ENCODE measurements around the gene RNF25.

RNF25 gene

DNA sequence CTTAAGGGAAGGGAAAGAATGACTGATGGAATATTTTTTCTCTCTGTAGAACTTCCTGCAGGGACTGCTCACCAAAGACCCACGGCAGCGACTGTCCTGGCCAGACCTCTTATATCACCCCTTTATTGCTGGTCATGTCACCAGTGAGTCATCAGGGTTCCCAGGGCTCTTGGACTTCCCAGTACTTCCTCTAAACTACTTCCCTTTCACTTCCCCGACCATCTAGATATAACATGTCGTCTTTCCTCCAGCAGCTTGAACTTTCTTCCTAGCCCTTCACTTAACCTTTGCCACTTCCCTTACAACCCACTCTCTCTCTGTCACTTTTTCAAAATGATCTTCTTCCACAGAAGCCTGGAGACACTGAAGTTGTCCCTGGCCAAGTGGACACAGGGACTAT, 7.3 kb upstream of the RNF25 start:
- DNase-seq (ENCODE audit: low read depth), result no peak

DNA sequence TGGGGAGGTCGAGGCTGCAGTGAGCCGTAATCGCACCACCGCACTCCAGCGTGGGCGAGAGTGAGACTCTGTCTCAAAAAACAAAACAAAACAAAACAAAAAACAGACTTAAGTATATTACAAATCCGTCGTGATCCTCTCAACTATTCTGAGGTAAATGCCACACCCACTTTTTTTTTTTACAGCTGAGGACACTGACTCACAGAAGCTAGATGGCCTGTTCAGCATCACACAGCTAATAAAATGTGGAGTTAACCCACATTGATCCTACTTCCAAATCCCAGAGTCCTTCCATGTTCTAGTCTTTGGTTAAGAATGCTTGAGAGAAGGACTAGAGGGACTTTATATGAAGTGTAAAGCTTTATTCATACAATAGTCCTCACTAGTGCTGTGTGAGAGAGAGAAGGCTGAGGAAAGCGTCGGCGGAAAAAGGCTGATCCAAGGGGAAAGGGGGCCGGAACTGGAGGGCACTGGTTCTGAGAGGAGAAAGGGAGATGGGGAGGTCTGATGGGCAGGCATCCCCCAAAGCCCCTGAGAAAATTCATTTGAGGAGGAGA, 627 bp downstream of the RNF25 start:
- DNase-seq (ENCODE audit: low read depth), result no peak

GRCh38 chr2:218664653-218665052, 7.1 kb downstream of the RNF25 start:
- DNase-seq (ENCODE audit: low read depth), result no peak

DNA sequence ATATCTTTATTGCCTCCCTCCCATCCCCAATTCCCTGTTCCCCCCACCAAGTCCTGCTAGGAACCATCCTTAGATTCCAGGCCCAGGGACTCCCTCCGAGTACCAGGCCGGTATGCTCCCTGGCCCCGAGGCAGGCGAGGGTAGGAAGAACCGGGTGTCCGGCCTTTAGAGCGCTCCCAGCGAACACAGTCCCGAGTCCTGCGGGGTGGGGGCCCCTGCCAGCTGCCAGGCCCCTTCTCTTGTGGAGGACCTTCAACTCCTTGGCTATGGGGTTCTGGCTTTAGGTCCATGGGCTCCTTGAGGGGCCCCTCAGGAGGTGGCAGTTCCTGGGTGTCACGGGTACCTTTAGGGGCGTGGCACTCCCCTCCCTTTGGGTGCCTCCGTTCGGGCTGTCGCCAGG, 7.9 kb downstream of the RNF25 start:
- DNase-seq (ENCODE audit: low read depth), result no peak

- DNase-seq (ENCODE audit: low read depth), result no peak
Observed at GRCh38 chr2:218662827-218663226, 9.0 kb downstream of the RNF25 start.

- no peak for DNase-seq (ENCODE audit: low read depth)
Observed at GRCh38 chr2:218662377-218662776, 9.4 kb downstream of the RNF25 start.

DNA sequence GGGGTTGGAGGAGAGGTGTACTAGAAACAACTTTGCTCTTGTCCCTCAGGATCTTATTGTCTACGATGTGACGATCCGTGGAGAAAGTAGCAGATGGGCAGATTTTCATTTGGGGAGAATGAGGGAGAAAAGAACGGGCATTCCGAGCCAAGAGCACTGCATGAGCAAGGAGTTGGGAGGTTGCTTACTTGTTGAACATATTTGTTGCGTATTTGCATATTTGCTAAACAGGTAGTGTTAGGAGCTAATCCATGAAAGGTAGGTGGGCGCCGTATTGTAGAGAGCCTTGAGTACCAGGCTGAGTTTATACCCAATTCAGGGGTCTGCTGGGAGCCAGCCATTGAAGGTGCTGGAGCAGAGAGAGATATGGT, 11.8 kb downstream of the RNF25 start:
- no peak for DNase-seq (ENCODE audit: low read depth)

GRCh38 chr2:218659258-218659987, 12.4 kb downstream of the RNF25 start, which contains the start of the genes BCS1L and ZNF142:
Gene BCS1L, plus strand, starts transcription at chr2:218659683. Its CDS starts 1,305 bp downstream, at chr2:218660988.
Gene ZNF142, minus strand, starts transcription at chr2:218659623. Its CDS starts 3,194 bp downstream, at chr2:218656429.
- DNase-seq (ENCODE audit: low read depth), result peak; percentile 87

DNA sequence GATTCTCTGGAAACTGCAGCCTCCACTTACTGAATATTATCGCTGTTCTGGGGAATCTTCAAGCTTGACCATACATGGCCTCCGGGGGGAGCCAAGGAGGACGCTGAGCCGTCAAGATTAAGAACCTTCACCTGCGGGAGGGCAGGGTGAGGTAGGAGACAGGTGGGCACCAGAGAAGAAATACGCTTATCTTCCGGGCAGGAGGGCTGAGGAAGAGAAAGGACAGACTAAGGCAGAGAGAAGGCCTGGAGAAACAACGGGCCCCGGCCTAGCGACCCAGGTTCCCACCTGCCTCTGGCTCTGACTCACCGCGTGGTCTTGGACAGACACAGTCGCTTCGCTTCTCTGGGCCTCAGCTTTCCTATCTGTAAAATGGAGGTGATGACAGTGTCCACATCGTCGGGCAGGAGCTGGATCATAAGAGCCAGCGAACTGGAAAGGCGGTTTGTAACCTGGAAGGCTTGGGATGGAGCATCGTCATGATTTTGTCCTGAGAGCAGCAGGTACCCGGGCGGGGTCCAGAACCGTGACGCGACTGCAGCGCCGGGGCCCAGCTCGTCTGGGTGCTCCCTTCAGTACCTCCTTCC, 13.0 kb downstream of the RNF25 start:
- no peak for DNase-seq (ENCODE audit: low read depth)

DNA sequence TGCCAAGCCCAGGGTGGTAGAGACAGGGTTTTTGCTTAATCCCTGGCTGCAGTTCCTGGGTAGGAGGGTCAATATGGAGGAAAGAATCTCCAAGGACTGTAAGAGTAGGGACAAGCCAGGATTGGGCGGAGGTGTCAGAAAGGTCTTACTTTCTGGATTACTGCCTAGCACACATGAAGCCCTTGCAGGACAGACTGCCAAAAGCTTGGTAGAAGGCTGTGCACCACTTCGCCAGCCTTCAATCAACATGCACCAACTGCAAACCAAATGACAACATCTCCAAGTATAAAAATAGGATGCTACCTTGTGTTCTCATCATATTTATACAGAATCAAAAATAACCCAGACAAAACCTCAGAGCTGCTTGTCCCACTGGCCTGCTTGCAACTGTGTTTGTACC, 16.1 kb downstream of the RNF25 start:
- no peak for DNase-seq (ENCODE audit: low read depth)

DNA sequence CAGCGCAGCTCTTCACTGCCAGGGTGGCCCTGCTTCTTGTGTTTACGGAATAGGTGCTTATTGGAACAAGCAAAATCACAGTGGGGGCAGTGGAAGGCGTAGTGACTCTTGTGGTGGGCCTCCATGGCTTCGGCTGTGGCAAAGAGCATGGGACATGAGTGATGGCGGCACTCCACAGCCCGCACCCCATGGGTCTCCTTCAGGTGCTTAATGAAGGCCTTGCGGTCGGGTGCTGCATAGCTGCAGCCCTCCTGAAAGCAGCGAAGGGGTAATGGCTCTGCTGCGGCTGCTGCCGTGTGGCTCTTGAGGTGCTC, 23.1 kb downstream of the RNF25 start:
- DNase-seq (ENCODE audit: low read depth), result no peak

- DNase-seq (ENCODE audit: low read depth), result no peak
Observed at GRCh38 chr2:218648088-218648786, 23.6 kb downstream of the RNF25 start.

- no peak for DNase-seq (ENCODE audit: low read depth)
Observed at GRCh38 chr2:218645126-218645525, 26.7 kb downstream of the RNF25 start.

DNA sequence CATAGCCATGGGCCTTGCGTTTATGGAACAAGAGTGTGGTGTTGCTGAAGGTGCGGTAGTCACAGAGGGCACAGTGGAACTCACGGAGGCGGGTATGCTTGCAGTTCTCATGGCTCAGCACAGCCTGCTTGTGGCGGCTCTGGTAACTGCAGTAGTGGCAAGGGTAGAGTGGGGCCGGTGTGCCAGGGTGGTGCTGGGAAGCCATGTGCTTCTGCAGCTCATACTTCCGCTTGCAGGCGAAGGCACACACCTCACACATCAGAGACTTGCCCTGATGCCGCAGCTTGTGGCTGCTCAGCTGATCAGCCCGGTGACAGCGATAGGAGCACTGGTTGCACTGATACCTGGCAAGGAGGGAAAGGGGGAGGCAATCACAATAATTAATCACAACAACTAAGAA, 27.1 kb downstream of the RNF25 start:
- no peak for DNase-seq (ENCODE audit: low read depth)

DNA sequence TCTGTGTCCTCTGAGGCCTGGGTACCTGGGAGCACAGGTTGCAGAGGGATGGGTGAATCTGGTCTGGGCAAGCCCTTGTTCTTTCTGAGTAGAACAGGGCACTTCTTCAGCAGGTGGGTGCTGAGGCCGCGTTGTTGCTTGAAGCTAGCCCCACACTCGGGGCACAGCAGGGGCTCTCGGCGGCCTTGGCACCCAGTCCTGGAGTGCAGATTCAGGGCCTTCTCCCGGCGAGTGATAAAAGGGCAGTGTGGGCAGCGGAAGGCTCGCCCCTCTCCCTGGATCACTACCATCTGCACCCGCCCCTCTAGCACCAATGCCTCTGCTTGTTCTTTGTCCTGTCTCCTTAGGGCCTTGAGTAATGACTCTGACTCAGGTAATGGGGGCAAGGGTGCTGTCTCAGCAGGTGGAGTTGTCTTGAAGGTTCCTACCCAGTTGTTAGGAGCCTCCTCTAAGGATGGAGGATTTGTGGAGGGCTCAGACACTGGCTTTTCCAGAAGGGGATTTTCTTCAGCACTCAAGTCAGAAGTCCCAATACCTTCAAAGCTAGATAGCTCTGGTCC, 28.0 kb downstream of the RNF25 start:
- DNase-seq (ENCODE audit: low read depth), result no peak

- no peak for DNase-seq (ENCODE audit: low read depth)
Observed at GRCh38 chr2:218642786-218643185, 29.0 kb downstream of the RNF25 start.

- DNase-seq (ENCODE audit: low read depth), result no peak
Observed at GRCh38 chr2:218642121-218642656, 29.6 kb downstream of the RNF25 start.

- no peak for DNase-seq (ENCODE audit: low read depth)
Observed at GRCh38 chr2:218638372-218638771, 33.4 kb downstream of the RNF25 start.

DNA sequence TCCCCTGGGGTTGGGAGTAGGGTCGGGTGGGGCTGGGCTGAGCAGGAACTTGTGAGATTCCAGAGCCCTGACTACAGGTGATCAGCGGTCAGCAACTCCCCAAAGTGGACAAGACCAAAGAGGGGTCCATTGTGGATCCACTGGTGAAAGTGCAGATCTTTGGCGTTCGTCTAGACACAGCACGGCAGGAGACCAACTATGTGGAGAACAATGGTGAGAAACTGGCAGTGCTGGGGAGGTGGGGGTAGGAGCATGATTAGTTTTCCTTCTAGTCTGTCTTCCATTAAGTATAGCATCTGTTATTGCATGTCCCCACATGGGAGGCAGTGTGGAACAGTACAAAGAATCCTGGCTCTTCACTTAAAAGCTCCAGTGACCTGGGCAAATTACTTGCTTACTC, 36.1 kb downstream of the RNF25 start:
- DNase-seq (ENCODE audit: low read depth), result no peak

GRCh38 chr2:218631837-218632236, 40.0 kb downstream of the RNF25 start:
- DNase-seq (ENCODE audit: low read depth), result no peak

DNA sequence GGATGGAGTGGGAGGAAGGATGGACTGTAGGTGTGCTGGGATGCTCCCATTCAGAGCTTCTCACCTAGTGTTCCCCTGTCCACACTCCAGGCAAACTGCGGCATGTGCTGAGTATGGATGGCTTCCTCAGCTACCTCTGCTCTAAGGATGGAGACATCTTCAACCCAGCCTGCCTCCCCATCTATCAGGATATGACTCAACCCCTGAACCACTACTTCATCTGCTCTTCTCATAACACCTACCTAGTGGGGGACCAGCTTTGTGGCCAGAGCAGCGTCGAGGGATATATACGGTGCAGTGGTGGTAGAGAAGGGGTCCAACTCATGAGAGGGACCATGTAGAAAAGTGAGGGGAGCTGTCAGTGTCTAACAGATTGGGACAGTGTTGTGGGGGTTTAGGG, 43.9 kb downstream of the RNF25 start:
- no peak for DNase-seq (ENCODE audit: low read depth)

GRCh38 chr2:218626369-218626768, 45.4 kb downstream of the RNF25 start:
- DNase-seq (ENCODE audit: low read depth), result no peak

DNA sequence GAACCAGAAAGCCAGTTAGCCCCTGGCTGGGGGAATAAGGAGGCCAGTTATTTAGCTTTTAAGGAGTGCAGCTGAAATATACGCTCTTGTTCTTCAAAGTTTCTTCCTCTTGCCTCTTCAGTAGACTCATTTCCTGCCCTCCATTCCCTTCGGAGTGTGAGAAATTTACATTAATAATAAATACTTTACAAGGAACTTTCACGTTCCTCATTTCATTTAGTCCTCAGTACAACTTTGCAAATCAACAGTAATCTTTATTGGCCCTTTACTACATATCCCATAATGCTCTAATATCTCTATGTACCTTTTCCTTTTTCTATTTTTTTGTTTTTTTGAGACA, 48.5 kb downstream of the RNF25 start:
- no peak for DNase-seq (ENCODE audit: low read depth)
